HCT116 (cell line): Measurements from ENCODE around the gene KCNH6.

Experiments
- CTCF ChIP-seq, 3 experiments: fragments of 200-600 bp in 1 of 3; sonication (generic) in 1 of 3; IDR thresholded peaks in 2 of 3; conservative IDR thresholded peaks in 1 of 3; 2 replicates each; pipeline ENCODE4 v1.5.1; 2012 to 2017; ENCODE audit warnings: low read depth in 2 of 3, low read length in 2 of 3, antibody characterized with exemption in 1 of 3, borderline replicate concordance in 1 of 3, control low read depth in 1 of 3, mild to moderate bottlenecking in 1 of 3, mixed read lengths in 1 of 3, mixed run types in 1 of 3, moderate library complexity in 1 of 3; ENCODE audit not compliant: insufficient read depth in 1 of 3
- MAX ChIP-seq: IDR thresholded peaks from 2 replicates; pipeline ENCODE4 v1.6.1; 2012
- YY1 ChIP-seq: IDR thresholded peaks from 2 replicates; pipeline ENCODE4 v1.6.1; 2011; ENCODE audit warnings: low read length, low read depth, moderate library complexity, mild to moderate bottlenecking; ENCODE audit not compliant: insufficient replicate concordance; ENCODE audit errors: extremely low read depth
- TF ChIP-seq, protein P1 (sequence below): IDR thresholded peaks from 2 replicates; pipeline ENCODE4 v1.6.1; 2012; ENCODE audit warnings: low read depth

- TF ChIP-seq, protein P1, sequence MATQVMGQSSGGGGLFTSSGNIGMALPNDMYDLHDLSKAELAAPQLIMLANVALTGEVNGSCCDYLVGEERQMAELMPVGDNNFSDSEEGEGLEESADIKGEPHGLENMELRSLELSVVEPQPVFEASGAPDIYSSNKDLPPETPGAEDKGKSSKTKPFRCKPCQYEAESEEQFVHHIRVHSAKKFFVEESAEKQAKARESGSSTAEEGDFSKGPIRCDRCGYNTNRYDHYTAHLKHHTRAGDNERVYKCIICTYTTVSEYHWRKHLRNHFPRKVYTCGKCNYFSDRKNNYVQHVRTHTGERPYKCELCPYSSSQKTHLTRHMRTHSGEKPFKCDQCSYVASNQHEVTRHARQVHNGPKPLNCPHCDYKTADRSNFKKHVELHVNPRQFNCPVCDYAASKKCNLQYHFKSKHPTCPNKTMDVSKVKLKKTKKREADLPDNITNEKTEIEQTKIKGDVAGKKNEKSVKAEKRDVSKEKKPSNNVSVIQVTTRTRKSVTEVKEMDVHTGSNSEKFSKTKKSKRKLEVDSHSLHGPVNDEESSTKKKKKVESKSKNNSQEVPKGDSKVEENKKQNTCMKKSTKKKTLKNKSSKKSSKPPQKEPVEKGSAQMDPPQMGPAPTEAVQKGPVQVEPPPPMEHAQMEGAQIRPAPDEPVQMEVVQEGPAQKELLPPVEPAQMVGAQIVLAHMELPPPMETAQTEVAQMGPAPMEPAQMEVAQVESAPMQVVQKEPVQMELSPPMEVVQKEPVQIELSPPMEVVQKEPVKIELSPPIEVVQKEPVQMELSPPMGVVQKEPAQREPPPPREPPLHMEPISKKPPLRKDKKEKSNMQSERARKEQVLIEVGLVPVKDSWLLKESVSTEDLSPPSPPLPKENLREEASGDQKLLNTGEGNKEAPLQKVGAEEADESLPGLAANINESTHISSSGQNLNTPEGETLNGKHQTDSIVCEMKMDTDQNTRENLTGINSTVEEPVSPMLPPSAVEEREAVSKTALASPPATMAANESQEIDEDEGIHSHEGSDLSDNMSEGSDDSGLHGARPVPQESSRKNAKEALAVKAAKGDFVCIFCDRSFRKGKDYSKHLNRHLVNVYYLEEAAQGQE = no peak
- TF ChIP-seq YY1 (no peak), CTCF (IDR thresholded peaks at IDR 0.05 in 2 of 3, conservative IDR thresholded peaks at IDR 0.05 in 1 of 3; ENCODE audit: borderline replicate concordance in 1 of 3, insufficient read depth in 1 of 3, low read depth in 2 of 3, low read length in 2 of 3) (no peak), MAX (no peak)
Measured at GRCh38 chr17:63533433-63534077, 10.4 kb downstream of the KCNH6 start.
